HG03045 (cell line): ENCODE measurements around the gene EEIG1.

Source experiments
- ATAC-seq: cut with Tn5 transposase; IDR thresholded peaks from one replicate; pipeline ENCODE4 v1.9.1; 2021; ENCODE audit warnings: mild to moderate bottlenecking, moderate library complexity; ENCODE audit not compliant: unreplicated experiment

EEIG1 gene

GRCh38 chr9:127961155-127961490 is 19.7 kb downstream of the EEIG1 start:
- no peak for ATAC-seq

- ATAC-seq, result no peak
Measured at GRCh38 chr9:127960410-127961154, 20.2 kb downstream of the EEIG1 start.

GRCh38 chr9:127959841-127960409 is 20.9 kb downstream of the EEIG1 start:
- no peak for ATAC-seq

GRCh38 chr9:127959398-127959797 is 21.4 kb downstream of the EEIG1 start:
- no peak for ATAC-seq

GRCh38 chr9:127958728-127959127 is 22.1 kb downstream of the EEIG1 start:
- ATAC-seq, result no peak

GRCh38 chr9:127955294-127956015 is 25.3 kb downstream of the EEIG1 start:
- no peak for ATAC-seq

- ATAC-seq, result no peak
Measured at GRCh38 chr9:127954831-127955293, 25.9 kb downstream of the EEIG1 start.

- no peak for ATAC-seq
Measured at GRCh38 chr9:127953768-127954505, 26.9 kb downstream of the EEIG1 start.

- ATAC-seq, result no peak
Measured at GRCh38 chr9:127953154-127953553, 27.6 kb downstream of the EEIG1 start.

GRCh38 chr9:127950513-127951289 is 30.1 kb downstream of the EEIG1 start:
- ATAC-seq, result no peak

- no peak for ATAC-seq
Measured at GRCh38 chr9:127949827-127950512, 30.8 kb downstream of the EEIG1 start.

- no peak for ATAC-seq
Measured at GRCh38 chr9:127947841-127948710, 32.7 kb downstream of the EEIG1 start.

- no peak for ATAC-seq
Measured at GRCh38 chr9:127946728-127947127, 34.1 kb downstream of the EEIG1 start.

GRCh38 chr9:127945942-127946341 is 34.8 kb downstream of the EEIG1 start:
- ATAC-seq, result no peak

GRCh38 chr9:127945338-127945737 is 35.5 kb downstream of the EEIG1 start:
- no peak for ATAC-seq

- no peak for ATAC-seq
Measured at GRCh38 chr9:127944586-127945218, 36.1 kb downstream of the EEIG1 start.

GRCh38 chr9:127943731-127944144 is 37.1 kb downstream of the EEIG1 start:
- ATAC-seq, result peak; percentile 49

GRCh38 chr9:127943011-127943662 is 37.7 kb downstream of the EEIG1 start:
- ATAC-seq, result no peak
